ENCODE results near the gene U2AF2.

- TF ChIP-seq CTCF (IDR thresholded peaks at IDR 0.05; ENCODE audit: poor library complexity) (no peak), EZH2phosphoT487 (IDR thresholded peaks at IDR 0.05; ENCODE audit: low read depth, severe bottlenecking, unreplicated experiment) (no peak)
These were observed 12.7 kb downstream of the U2AF2 start for GRCh38 chr19:55667511-55667910.

All from hepatocyte (in vitro differentiated cells).